Brain microvascular endothelial cell (primary cell): ENCODE results near the gene MBNL1.

ENCODE experiments used
- DNase-seq: peaks from one replicate; pipeline ENCODE4 v3.0.0-alpha.2; 2020
- H3K27ac ChIP-seq: fragments of 250-450 bp; sonication (Bioruptor Pico); 2 replicates; pipeline ENCODE4 v1.5.1; 2020; ENCODE audit warnings: mild to moderate bottlenecking, moderate library complexity
- H3K27me3 ChIP-seq: fragments of 250-450 bp; sonication (Bioruptor Pico); replicated peaks from 2 replicates; pipeline ENCODE4 v1.5.1; 2020; ENCODE audit warnings: mild to moderate bottlenecking
- H3K36me3 ChIP-seq: fragments of 250-450 bp; sonication (Bioruptor Pico); replicated peaks from 2 replicates; pipeline ENCODE4 v1.5.1; 2020; ENCODE audit warnings: mild to moderate bottlenecking
- H3K4me3 ChIP-seq: 2 replicates; pipeline ENCODE4 v1.5.1; 2011; ENCODE audit warnings: low read depth, mild to moderate bottlenecking, control low read depth, low read length, moderate library complexity
- CTCF ChIP-seq: IDR thresholded peaks from 2 replicates; pipeline ENCODE4 v1.5.1; 2011; ENCODE audit warnings: low read depth, mild to moderate bottlenecking, moderate library complexity, low read length, control low read depth, inconsistent platforms; ENCODE audit errors: missing control alignments
- in situ Hi-C: cut with HindIII; loops from 2 replicates; pipeline ENCODE4 v1.10.0; 2017; ENCODE audit warnings: low sequenced_read_pairs, low pct_ligation_motif_present

Gene MBNL1

GRCh38 chr3:152455989-152456388, 187.3 kb downstream of the MBNL1 start:
- Histone ChIP-seq H3K27ac (no peak overlapping the region), H3K36me3 (peaks cover 17% of the 10 kb centered on the region)

GRCh38 chr3:152457500-152458375, 189.0 kb downstream of the MBNL1 start:
- DNase-seq = no peak
- no peak overlapping the region for H3K27ac ChIP-seq
- H3K4me3 ChIP-seq = no peak overlapping the region
- H3K27me3 ChIP-seq = no peaks in the 10 kb centered on the region
- H3K36me3 ChIP-seq = peaks cover 18% of the 10 kb centered on the region
- in situ Hi-C loops = no loop called here
- no peak for TF ChIP-seq CTCF

More at GRCh38 chr3:152455989-152456388, 187.3 kb downstream of the MBNL1 start:
- no peak overlapping the region for H3K4me3 ChIP-seq
- H3K27me3 ChIP-seq = no peaks in the 10 kb centered on the region
- no peak for TF ChIP-seq CTCF
- in situ Hi-C loops = no loop called here
- no peak for DNase-seq

GRCh38 chr3:152458376-152459117, 189.8 kb downstream of the MBNL1 start:
- no peak overlapping the region for H3K4me3 ChIP-seq
- peaks cover 20% of the 10 kb centered on the region for H3K36me3 ChIP-seq

GRCh38 chr3:152459118-152459515, 190.4 kb downstream of the MBNL1 start:
- H3K36me3 ChIP-seq = peaks cover 20% of the 10 kb centered on the region
- no peaks in the 10 kb centered on the region for H3K27me3 ChIP-seq
- TF ChIP-seq CTCF = no peak
- in situ Hi-C loops = no loop called here
- no peak overlapping the region for H3K4me3 ChIP-seq
- no peak for DNase-seq
- H3K27ac ChIP-seq = no peak overlapping the region

More at GRCh38 chr3:152458376-152459117, 189.8 kb downstream of the MBNL1 start:
- peak; percentile 49 for DNase-seq
- Histone ChIP-seq H3K27ac (no peak overlapping the region), H3K27me3 (no peaks in the 10 kb centered on the region)
- in situ Hi-C loops = no loop called here
- no peak for TF ChIP-seq CTCF

- Histone ChIP-seq H3K36me3 (peaks cover 20% of the 10 kb centered on the region), H3K4me3 (no peak overlapping the region), H3K27me3 (no peaks in the 10 kb centered on the region), H3K27ac (no peak overlapping the region)
- no peak for DNase-seq
- no peak for TF ChIP-seq CTCF
- in situ Hi-C loops = no loop called here
Observed at GRCh38 chr3:152459572-152459971, 190.8 kb downstream of the MBNL1 start.
